ENCODE results near the gene RAB6D.
"Not testable (repeated sequence)": the region's sequence is repeated elsewhere in the genome, so short reads cannot be mapped to it uniquely, and the experiment has no call there.

The RAB6D gene

GRCh38 chr2:131363703-131364186 is at the start of gene RAB6D:
TSS of gene RAB6D (minus strand) at chr2:131364168. CDS start at chr2:131363720, 448 bp downstream.
- not testable (repeated sequence) for DNase-seq (ENCODE audit: low read depth)

GRCh38 chr2:131413148-131413747 is 49.3 kb upstream of the RAB6D start:
- DNase-seq (ENCODE audit: low read depth) = no peak

GRCh38 chr2:131410173-131410572 is 46.2 kb upstream of the RAB6D start:
- DNase-seq (ENCODE audit: low read depth) = no peak

- no peak for DNase-seq (ENCODE audit: low read depth)
These were observed 44.8 kb upstream of the RAB6D start for GRCh38 chr2:131408778-131409177.

GRCh38 chr2:131408207-131408606 is 44.2 kb upstream of the RAB6D start:
- no peak for DNase-seq (ENCODE audit: low read depth)

GRCh38 chr2:131404753-131405152 is 40.8 kb upstream of the RAB6D start:
- no peak for DNase-seq (ENCODE audit: low read depth)

- no peak for DNase-seq (ENCODE audit: low read depth)
These were observed 38.5 kb upstream of the RAB6D start for GRCh38 chr2:131402320-131403039.

- DNase-seq (ENCODE audit: low read depth) = no peak
These were observed 36.9 kb upstream of the RAB6D start for GRCh38 chr2:131400849-131401248.

GRCh38 chr2:131400441-131400840 is 36.5 kb upstream of the RAB6D start:
- DNase-seq (ENCODE audit: low read depth) = not testable (repeated sequence)

GRCh38 chr2:131396209-131396608 is 32.2 kb upstream of the RAB6D start:
- DNase-seq (ENCODE audit: low read depth) = not testable (repeated sequence)

- DNase-seq (ENCODE audit: low read depth) = not testable (repeated sequence)
These were observed 31.2 kb upstream of the RAB6D start for GRCh38 chr2:131395024-131395645.

- DNase-seq (ENCODE audit: low read depth) = no peak
These were observed 30.4 kb upstream of the RAB6D start for GRCh38 chr2:131394147-131394931.

- DNase-seq (ENCODE audit: low read depth) = not testable (repeated sequence)
These were observed 28.0 kb upstream of the RAB6D start for GRCh38 chr2:131391953-131392352.

GRCh38 chr2:131391471-131391870 is 27.5 kb upstream of the RAB6D start:
- not testable (repeated sequence) for DNase-seq (ENCODE audit: low read depth)

- not testable (repeated sequence) for DNase-seq (ENCODE audit: low read depth)
These were observed 26.6 kb upstream of the RAB6D start for GRCh38 chr2:131390495-131391130.

- DNase-seq (ENCODE audit: low read depth) = no peak
These were observed 25.7 kb upstream of the RAB6D start for GRCh38 chr2:131389657-131390056.

GRCh38 chr2:131388834-131389233 is 24.9 kb upstream of the RAB6D start:
- DNase-seq (ENCODE audit: low read depth) = not testable (repeated sequence)

- DNase-seq (ENCODE audit: low read depth) = not testable (repeated sequence)
These were observed 9.1 kb upstream of the RAB6D start for GRCh38 chr2:131373111-131373510.

GRCh38 chr2:131369954-131370353 is 6.0 kb upstream of the RAB6D start:
- no peak for DNase-seq (ENCODE audit: low read depth)

- DNase-seq (ENCODE audit: low read depth) = not testable (repeated sequence)
These were observed 4.6 kb upstream of the RAB6D start for GRCh38 chr2:131368493-131369066.

GRCh38 chr2:131367352-131367751 is 3.4 kb upstream of the RAB6D start:
- no peak for DNase-seq (ENCODE audit: low read depth)
